SK-N-SH treated with all-trans-retinoic acid at 6 μM for 48 hours (cell line): ENCODE results near the gene CD244.
"Not testable (repeated sequence)": the region's sequence is repeated elsewhere in the genome, so short reads cannot be mapped to it uniquely, and the experiment has no call there.

Source experiments
- ATAC-seq: fragments of 200-7000 bp; cut with Tn5 transposase; 3 replicates; pipeline ENCODE4 v1.9.1; 2020; ENCODE audit warnings: mild to moderate bottlenecking, moderate library complexity
- BACH2 ChIP-seq: fragments of 250-450 bp; sonication (Bioruptor Pico); IDR thresholded peaks from 2 replicates; pipeline ENCODE4 v1.9.0; 2021; ENCODE audit warnings: mild to moderate bottlenecking, borderline replicate concordance
- CREB5 ChIP-seq: fragments of 250-450 bp; sonication (Bioruptor Pico); IDR thresholded peaks from 2 replicates; pipeline ENCODE4 v1.5.1; 2020; ENCODE audit warnings: low read depth, mild to moderate bottlenecking, moderate library complexity
- CSDC2 ChIP-seq: fragments of 250-450 bp; sonication (Bioruptor Pico); IDR thresholded peaks from 2 replicates; pipeline ENCODE4 v1.5.0; 2020; ENCODE audit warnings: mild to moderate bottlenecking, moderate library complexity
- ESRRG ChIP-seq: fragments of 250-450 bp; sonication (Bioruptor Pico); IDR thresholded peaks from 2 replicates; pipeline ENCODE4 v1.6.1; 2021; ENCODE audit warnings: mild to moderate bottlenecking
- GLIS3 ChIP-seq: fragments of 250-450 bp; sonication (Bioruptor Pico); IDR thresholded peaks from 2 replicates; pipeline ENCODE4 v1.5.0; 2020; ENCODE audit warnings: mild to moderate bottlenecking, moderate library complexity
- ISL1 ChIP-seq: fragments of 250-450 bp; sonication (Bioruptor Pico); IDR thresholded peaks from 2 replicates; pipeline ENCODE4 v2.1.2; 2022; ENCODE audit warnings: mild to moderate bottlenecking, moderate library complexity
- OSR1 ChIP-seq: fragments of 250-450 bp; sonication (Bioruptor Pico); IDR thresholded peaks from 2 replicates; pipeline ENCODE4 v1.8.0; 2022; ENCODE audit warnings: moderate library complexity, mild to moderate bottlenecking, inconsistent platforms
- PATZ1 ChIP-seq: fragments of 250-450 bp; sonication (Bioruptor Pico); IDR thresholded peaks from 2 replicates; pipeline ENCODE4 v1.8.0; 2020; ENCODE audit warnings: mild to moderate bottlenecking, moderate library complexity, borderline replicate concordance
- POU6F1 ChIP-seq: fragments of 250-450 bp; sonication (Bioruptor Pico); IDR thresholded peaks from 2 replicates; pipeline ENCODE4 v1.8.0; 2021; ENCODE audit warnings: low read depth, mild to moderate bottlenecking, moderate library complexity, borderline replicate concordance
- PPARA ChIP-seq: fragments of 250-450 bp; sonication (Bioruptor Pico); IDR thresholded peaks from 2 replicates; pipeline ENCODE4 v1.5.0; 2020; ENCODE audit warnings: mild to moderate bottlenecking, borderline replicate concordance
- RARB ChIP-seq: fragments of 250-450 bp; sonication (Bioruptor Pico); IDR thresholded peaks from 2 replicates; pipeline ENCODE4 v1.8.0; 2021; ENCODE audit warnings: mild to moderate bottlenecking, moderate library complexity
- SNAI2 ChIP-seq: fragments of 250-450 bp; sonication (Bioruptor Pico); IDR thresholded peaks from 2 replicates; pipeline ENCODE4 v1.5.0; 2020; ENCODE audit warnings: mild to moderate bottlenecking, moderate library complexity
- TCF4 ChIP-seq: fragments of 250-450 bp; sonication (Bioruptor Pico); IDR thresholded peaks from 2 replicates; pipeline ENCODE4 v1.8.0; 2021; ENCODE audit warnings: mild to moderate bottlenecking, moderate library complexity, borderline replicate concordance
- TOX ChIP-seq: fragments of 250-450 bp; sonication (Bioruptor Pico); IDR thresholded peaks from 2 replicates; pipeline ENCODE4 v1.8.0; 2021; ENCODE audit warnings: mild to moderate bottlenecking, moderate library complexity, borderline replicate concordance
- TSHZ2 ChIP-seq: fragments of 250-450 bp; sonication (Bioruptor Pico); IDR thresholded peaks from 2 replicates; pipeline ENCODE4 v1.5.0; 2020; ENCODE audit warnings: mild to moderate bottlenecking, moderate library complexity
- ZC3H10 ChIP-seq: fragments of 250-450 bp; sonication (Bioruptor Pico); IDR thresholded peaks from 2 replicates; pipeline ENCODE4 v1.5.1; 2021; ENCODE audit warnings: mild to moderate bottlenecking, moderate library complexity
- ZFP3 ChIP-seq: fragments of 250-450 bp; sonication (Bioruptor Pico); IDR thresholded peaks from 2 replicates; pipeline ENCODE4 v1.5.0; 2020; ENCODE audit warnings: mild to moderate bottlenecking, moderate library complexity
- ZFP30 ChIP-seq: fragments of 450-650 bp; formaldehyde crosslinking; IDR thresholded peaks from 2 replicates; pipeline ENCODE4 v1.5.0; 2022; ENCODE audit warnings: mild to moderate bottlenecking, moderate library complexity
- ZNF565 ChIP-seq: fragments of 450-650 bp; formaldehyde crosslinking; conservative IDR thresholded peaks from 2 replicates; pipeline ENCODE4 v1.5.0; 2020; ENCODE audit warnings: low read depth, mild to moderate bottlenecking, moderate library complexity
- ZNF70 ChIP-seq: fragments of 450-650 bp; formaldehyde crosslinking; IDR thresholded peaks from 2 replicates; pipeline ENCODE4 v1.5.0; 2020; ENCODE audit warnings: mild to moderate bottlenecking, moderate library complexity
- TF ChIP-seq, protein P1 (sequence below): fragments of 250-450 bp; sonication (Bioruptor Pico); IDR thresholded peaks from 2 replicates; pipeline ENCODE4 v1.5.1; 2021; ENCODE audit warnings: mild to moderate bottlenecking, moderate library complexity

CD244 gene

GRCh38 chr1:160905617-160905989 is 42.9 kb upstream of the CD244 start:
- TF ChIP-seq ESRRG (CRISPR knock-in tag), result no peak
- TF ChIP-seq ISL1 (CRISPR knock-in tag), result no peak
- TF ChIP-seq ZFP3 (CRISPR knock-in tag), result no peak
- no peak for TF ChIP-seq TOX (CRISPR knock-in tag)
- no peak for TF ChIP-seq RARB (CRISPR knock-in tag)
- TF ChIP-seq PATZ1, result no peak
- no peak for TF ChIP-seq TSHZ2
- no peak for TF ChIP-seq GLIS3 (CRISPR knock-in tag)
- no peak for TF ChIP-seq ZNF565 (CRISPR knock-in tag)
- TF ChIP-seq PPARA (CRISPR knock-in tag), result no peak
- TF ChIP-seq CSDC2 (CRISPR knock-in tag), result no peak
- no peak for TF ChIP-seq SNAI2 (CRISPR knock-in tag)
- no peak for ATAC-seq

GRCh38 chr1:160904783-160905616 is 42.3 kb upstream of the CD244 start:
- TF ChIP-seq ZNF565 (CRISPR knock-in tag) (no peak), TCF4 (CRISPR knock-in tag) (no peak)
- ATAC-seq, result no peak

DNA sequence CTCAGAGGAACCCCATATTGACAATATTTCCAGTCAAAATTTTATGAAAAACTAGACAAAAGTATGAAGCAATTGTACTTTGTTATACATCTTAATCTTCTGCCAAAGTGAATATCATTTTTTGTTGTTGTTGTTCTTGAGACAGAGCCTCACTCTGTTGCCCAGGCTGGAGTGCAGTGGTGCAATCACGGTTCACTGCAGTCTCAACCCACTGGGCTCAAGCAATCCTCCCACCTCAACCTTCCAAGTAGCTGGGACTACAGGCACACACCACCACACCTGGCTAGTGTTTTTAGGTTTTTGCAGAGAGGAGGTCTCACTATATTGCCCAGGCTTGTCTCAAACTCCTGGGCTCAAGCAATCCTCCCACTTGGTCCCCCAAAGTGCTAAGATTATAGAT is 39.6 kb upstream of the CD244 start:
- not testable (repeated sequence) for ATAC-seq

- TF ChIP-seq PPARA (CRISPR knock-in tag) (no peak), GLIS3 (CRISPR knock-in tag) (no peak), TOX (CRISPR knock-in tag) (no peak), TSHZ2 (no peak), BACH2 (CRISPR knock-in tag) (no peak), POU6F1 (CRISPR knock-in tag) (no peak), PATZ1 (no peak), ISL1 (CRISPR knock-in tag) (no peak), ZFP30 (CRISPR knock-in tag) (no peak), TCF4 (CRISPR knock-in tag) (no peak), CSDC2 (CRISPR knock-in tag) (no peak), ZNF565 (CRISPR knock-in tag) (no peak), ESRRG (CRISPR knock-in tag) (no peak), CREB5 (CRISPR knock-in tag) (no peak), ZNF70 (no peak), OSR1 (CRISPR knock-in tag) (no peak), ZC3H10 (CRISPR knock-in tag) (no peak)
- TF ChIP-seq, protein P1, sequence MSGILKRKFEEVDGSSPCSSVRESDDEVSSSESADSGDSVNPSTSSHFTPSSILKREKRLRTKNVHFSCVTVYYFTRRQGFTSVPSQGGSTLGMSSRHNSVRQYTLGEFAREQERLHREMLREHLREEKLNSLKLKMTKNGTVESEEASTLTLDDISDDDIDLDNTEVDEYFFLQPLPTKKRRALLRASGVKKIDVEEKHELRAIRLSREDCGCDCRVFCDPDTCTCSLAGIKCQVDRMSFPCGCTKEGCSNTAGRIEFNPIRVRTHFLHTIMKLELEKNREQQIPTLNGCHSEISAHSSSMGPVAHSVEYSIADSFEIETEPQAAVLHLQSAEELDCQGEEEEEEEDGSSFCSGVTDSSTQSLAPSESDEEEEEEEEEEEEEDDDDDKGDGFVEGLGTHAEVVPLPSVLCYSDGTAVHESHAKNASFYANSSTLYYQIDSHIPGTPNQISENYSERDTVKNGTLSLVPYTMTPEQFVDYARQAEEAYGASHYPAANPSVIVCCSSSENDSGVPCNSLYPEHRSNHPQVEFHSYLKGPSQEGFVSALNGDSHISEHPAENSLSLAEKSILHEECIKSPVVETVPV (CRISPR knock-in tag), result no peak
- TF ChIP-seq, all 23 proteins: peak for 0
- no peak; the same call in 2 of the 3 replicates for ATAC-seq
Observed at GRCh38 chr1:160901768-160902167, 39.1 kb upstream of the CD244 start.
